ENCODE measurements around the gene CRYAA.

GRCh38 chr21:43188592-43189210 lies 19.9 kb downstream of the CRYAA start:
- TF ChIP-seq POLR2A (IDR thresholded peaks at IDR 0.05) (no peak), CTCF (IDR thresholded peaks at IDR 0.05) (no peak), EP300 (IDR thresholded peaks at IDR 0.05) (no peak)

Measured in sigmoid colon (tissue), 4 donors.